Stimulated activated naive CD4-positive, alpha-beta T cell treated with Interleukin-2 at 50 U/mL for 16 hours (primary cell): ENCODE data around the gene SCAP.

Source experiments
- DNase-seq: peaks from one replicate; lab custom pipeline; 2025; lab: John Stamatoyannopoulos, UW

SCAP gene

GRCh38 chr3:47414161-47414564, 61.6 kb downstream of the SCAP start:
- no peak for DNase-seq

DNA sequence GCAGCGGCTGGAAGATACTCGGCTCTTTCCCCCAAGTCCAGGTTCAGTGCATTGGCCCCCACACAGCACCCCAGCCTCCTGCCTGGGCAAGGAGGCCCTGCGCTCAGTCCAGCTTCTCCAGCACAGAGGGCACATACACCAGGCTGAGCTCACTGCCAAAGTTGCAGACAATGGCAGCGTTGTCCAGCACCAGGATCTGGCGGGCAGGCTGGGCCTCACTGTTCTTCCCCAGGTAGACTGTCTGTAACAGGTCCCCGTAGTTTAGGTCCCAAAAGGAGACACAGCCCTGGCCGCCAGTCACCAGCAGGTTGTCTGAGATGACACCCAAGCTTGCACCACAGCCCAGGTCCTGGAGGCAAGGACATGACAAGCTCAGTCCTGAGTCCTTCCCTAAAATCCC, 62.0 kb downstream of the SCAP start:
- DNase-seq = no peak

DNA sequence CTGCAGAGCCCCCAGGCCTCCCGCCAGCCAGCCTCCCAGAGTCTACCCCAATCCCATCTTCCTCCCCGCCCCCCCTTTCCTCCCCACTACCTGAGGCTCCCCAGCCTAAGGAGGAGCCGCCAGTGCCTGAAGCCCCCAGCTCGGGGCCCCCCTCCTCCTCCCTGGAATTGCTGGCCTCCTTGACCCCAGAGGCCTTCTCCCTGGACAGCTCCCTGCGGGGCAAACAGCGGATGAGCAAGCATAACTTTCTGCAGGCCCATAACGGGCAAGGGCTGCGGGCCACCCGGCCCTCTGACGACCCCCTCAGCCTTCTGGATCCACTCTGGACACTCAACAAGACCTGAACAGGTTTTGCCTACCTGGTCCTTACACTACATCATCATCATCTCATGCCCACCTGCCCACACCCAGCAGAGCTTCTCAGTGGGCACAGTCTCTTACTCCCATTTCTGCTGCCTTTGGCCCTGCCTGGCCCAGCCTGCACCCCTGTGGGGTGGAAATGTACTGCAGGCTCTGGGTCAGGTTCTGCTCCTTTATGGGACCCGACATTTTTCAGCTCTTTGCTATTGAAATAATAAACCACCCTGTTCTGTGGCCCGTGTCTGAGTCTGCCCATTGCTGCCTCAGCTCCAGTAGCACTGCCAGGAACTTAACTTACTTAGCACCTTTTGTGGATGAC, 62.8 kb downstream of the SCAP start:
- no peak for DNase-seq

DNA sequence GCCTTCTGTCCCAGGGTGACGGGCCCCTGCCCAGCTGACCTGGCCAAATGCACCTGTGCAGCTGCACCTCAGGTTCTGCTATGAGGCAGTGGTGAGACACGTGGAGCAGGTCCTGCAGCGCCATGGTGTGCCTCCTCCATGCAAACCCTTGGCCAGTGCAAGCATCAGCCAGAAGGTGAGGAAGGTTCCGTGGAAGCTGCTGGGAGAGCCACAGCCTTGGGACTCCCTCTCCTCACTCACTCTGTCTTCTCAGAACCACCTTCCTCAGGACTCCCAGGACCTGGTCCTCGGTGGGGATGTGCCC, 63.3 kb downstream of the SCAP start:
- no peak for DNase-seq

DNA sequence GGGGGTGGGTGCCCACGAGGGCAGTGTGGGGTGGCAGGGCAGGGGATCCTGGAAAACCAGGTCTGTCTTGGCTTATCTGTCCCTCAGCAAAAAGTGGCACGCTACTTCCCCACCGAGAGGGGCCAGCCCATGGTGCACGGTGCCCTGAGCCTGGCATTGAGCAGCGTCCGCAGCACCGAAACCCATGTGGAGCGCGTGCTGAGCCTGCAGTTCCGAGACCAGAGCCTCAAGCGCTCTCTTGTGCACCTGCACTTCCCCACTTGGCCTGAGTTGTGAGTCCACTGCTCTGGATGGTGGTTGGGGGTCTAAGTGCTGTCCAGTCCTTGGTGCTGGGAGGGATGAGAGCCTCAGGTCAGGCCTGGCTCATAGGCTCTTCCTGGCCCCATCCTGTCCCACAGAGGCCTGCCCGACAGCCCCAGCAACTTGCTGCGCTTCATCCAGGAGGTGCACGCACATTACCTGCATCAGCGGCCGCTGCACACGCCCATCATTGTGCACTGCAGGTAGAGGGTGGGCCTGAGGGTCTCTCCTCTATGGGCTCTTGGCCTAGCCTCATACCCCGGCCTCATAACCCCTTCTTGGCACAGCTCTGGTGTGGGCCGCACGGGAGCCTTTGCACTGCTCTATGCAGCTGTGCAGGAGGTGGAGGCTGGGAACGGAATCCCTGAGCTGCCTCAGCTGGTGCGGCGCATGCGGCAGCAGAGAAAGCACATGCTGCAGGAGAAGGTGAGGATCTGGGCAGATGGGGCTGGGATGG, 63.9 kb downstream of the SCAP start:
- no peak for DNase-seq

DNA sequence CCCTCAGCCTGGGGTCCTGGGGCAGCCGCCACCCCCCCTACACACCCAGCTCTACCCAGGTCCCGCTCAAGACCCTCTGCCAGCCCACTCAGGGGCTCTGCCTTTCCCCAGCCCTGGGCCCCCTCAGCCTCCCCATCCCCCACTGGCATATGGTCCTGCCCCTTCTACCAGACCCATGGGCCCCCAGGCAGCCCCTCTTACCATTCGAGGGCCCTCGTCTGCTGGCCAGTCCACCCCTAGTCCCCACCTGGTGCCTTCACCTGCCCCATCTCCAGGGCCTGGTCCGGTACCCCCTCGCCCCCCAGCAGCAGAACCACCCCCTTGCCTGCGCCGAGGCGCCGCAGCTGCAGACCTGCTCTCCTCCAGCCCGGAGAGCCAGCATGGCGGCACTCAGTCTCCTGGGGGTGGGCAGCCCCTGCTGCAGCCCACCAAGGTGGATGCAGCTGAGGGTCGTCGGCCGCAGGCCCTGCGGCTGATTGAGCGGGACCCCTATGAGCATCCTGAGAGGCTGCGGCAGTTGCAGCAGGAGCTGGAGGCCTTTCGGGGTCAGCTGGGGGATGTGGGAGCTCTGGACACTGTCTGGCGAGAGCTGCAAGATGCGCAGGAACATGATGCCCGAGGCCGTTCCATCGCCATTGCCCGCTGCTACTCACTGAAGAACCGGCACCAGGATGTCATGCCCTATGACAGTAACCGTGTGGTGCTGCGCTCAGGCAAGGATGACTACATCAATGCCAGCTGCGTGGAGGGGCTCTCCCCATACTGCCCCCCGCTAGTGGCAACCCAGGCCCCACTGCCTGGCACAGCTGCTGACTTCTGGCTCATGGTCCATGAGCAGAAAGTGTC, 64.7 kb downstream of the SCAP start:
- DNase-seq = no peak

DNA sequence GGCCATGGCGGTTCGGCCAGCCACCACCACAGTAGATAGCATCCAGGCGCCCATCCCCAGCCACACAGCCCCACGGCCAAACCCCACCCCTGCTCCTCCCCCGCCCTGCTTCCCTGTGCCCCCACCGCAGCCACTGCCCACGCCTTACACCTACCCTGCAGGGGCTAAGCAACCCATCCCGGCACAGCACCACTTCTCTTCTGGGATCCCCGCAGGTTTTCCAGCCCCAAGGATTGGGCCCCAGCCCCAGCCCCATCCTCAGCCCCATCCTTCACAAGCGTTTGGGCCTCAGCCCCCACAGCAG, 65.4 kb downstream of the SCAP start:
- no peak for DNase-seq

- DNase-seq = no peak
Observed at GRCh38 chr3:47409688-47410416, 65.9 kb downstream of the SCAP start.

GRCh38 chr3:47409284-47409683, 66.5 kb downstream of the SCAP start:
- no peak for DNase-seq

- no peak for DNase-seq
Observed at GRCh38 chr3:47408839-47409229, 66.9 kb downstream of the SCAP start.

DNA sequence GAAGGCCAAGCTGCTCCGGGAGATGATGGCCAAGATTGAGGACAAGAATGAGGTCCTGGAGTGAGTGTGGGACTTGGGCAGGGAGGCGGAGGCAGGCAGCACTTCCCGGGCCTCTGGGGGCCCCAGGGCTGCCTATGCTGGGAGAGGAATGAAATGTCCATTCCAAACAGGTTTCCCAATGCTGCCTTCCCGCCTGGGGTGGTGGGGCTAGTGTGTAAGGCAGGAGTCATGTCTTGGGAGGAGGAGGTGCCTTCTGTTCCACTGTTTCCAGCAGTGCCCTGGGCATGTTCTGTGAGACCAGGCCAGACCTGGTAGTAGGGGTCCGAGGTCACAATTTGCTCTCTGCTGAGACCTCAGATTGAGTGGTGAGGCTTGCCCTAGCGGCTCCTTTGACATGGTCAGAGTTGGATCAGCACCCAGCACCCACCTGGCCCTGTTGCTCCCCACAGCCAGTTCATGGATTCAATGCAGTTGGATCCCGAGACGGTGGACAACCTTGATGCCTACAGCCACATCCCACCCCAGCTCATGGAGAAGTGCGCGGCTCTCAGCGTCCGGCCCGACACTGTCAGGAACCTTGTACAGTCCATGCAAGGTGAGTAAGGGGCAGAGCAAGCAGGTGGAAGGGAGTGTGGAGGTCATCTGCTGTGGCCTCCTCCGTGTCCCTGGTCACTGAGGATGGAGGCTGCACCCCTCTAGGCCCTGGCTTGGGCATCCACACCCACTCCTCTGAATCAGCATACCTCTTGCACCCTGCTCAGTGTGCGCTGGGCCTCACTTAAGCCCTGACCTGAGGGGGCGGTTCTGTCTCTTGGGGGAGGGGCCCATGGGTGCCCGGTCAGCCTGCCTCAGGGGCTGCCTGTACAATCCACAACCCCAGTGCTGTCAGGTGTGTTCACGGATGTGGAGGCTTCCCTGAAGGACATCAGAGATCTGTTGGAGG, 67.6 kb downstream of the SCAP start:
- DNase-seq = no peak

- DNase-seq = no peak
Observed at GRCh38 chr3:47407237-47407636, 68.5 kb downstream of the SCAP start.

DNA sequence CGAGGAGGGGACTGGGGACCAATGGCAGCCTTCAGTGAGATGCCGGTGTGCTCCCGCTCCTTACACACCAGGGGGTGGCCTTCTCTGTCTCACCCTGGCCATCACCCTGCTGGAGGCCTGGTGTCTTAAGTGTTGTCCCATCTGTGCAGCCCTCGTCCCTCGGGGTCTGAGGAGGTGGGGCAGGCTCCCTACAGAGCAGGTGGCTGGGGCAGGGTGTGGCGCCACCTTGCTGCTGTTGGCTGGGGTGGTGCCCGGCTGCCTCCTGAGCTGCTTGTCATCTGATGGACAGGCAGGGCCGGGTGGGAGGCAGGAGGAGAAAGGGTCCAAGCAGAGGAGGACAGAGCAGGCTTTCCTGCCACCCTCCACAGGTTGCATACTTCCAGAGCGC, 69.0 kb downstream of the SCAP start:
- no peak for DNase-seq

DNA sequence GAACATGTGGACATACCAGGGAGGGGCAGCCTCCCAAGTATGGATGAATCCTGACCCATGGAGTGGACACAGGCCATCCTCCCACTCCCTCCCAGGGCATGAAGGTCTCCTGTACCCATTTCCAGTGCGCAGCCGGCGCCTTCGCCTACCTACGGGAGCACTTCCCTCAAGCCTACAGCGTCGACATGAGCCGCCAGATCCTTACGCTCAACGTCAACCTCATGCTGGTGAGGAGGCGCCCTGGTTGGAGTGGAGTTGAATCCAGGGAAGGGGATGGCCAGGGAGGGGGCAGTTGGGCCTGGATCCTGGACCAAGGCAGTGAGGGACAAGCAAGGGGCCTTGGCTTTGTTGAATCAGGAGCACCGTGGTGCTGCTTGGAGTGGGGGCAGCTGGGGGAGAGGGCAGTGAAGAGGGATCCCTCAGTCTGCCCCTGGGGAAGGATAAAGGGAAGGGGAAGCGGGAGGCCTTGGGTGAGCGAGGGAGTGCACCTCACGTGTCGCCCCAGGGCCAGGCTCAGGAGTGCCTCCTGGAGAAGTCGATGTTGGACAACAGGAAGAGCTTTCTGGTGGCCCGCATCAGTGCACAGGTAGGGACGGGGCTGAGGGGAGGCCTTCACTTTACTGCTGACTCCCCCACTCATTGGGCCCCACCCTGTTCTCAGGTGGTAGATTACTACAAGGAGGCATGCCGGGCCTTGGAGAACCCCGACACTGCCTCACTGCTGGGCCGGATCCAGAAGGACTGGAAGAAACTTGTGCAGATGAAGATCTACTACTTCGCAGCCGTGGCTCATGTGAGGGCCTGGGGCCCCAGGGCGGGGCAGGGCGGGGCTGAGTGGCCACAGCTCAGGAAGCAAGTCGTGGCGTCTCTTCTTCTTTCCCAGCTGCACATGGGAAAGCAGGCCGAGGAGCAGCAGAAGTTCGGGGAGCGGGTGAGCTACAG, 69.7 kb downstream of the SCAP start:
- no peak for DNase-seq

GRCh38 chr3:47404955-47405790, 70.6 kb downstream of the SCAP start:
- no peak for DNase-seq

GRCh38 chr3:47404431-47404876, 71.3 kb downstream of the SCAP start:
- no peak for DNase-seq

GRCh38 chr3:47399531-47400270, 76.0 kb downstream of the SCAP start:
- no peak for DNase-seq

DNA sequence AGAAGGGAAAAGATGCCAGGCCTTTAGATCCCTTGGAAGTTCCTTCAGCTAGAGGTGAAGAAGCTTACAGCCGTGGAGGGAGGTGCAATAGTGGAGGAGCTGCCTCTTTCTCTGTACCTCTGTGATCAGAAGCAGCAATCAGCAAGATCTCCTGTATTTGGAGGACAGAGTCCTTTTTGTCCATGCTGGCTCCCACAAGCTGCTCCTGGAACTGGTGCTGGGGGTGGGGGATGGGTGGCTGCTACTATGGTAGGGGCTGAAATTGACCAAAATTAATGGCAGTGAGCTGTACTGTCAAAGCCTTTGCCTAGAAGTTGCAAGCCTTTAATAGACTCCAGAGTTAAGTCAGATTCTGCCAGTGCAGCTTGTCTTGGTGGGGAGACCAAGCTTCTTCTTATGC, 76.7 kb downstream of the SCAP start:
- DNase-seq = no peak

GRCh38 chr3:47398228-47398627, 77.5 kb downstream of the SCAP start:
- DNase-seq = no peak
